WTC11 (cell line): ENCODE results near the gene HOXA13.

Source experiments
- CREB1 ChIP-seq: sonication (generic); formaldehyde crosslinking; IDR thresholded peaks from 2 replicates; pipeline ENCODE4 v1.8.0; 2023; ENCODE audit warnings: mild to moderate bottlenecking, missing genetic modification reagents
- PREB ChIP-seq: sonication (generic); formaldehyde crosslinking; IDR thresholded peaks from 2 replicates; pipeline ENCODE4 v1.8.1; 2022; ENCODE audit warnings: mild to moderate bottlenecking, missing genetic modification reagents, moderate library complexity, borderline replicate concordance
- SP1 ChIP-seq: sonication (generic); formaldehyde crosslinking; conservative IDR thresholded peaks from 2 replicates; pipeline ENCODE4 v1.8.1; 2022; ENCODE audit warnings: missing genetic modification reagents
- TF ChIP-seq, protein P1 (sequence below): sonication (generic); formaldehyde crosslinking; IDR thresholded peaks from 2 replicates; pipeline ENCODE4 v1.8.0; 2022; ENCODE audit warnings: mild to moderate bottlenecking, missing genetic modification reagents
- TF ChIP-seq, protein P2 (sequence below): fragments of 200-600 bp; IDR thresholded peaks from 2 replicates; pipeline ENCODE4 v1.8.0; 2022; ENCODE audit warnings: antibody characterized with exemption
- TF ChIP-seq, protein P3 (sequence below): sonication (generic); formaldehyde crosslinking; IDR thresholded peaks from 2 replicates; pipeline ENCODE4 v1.8.1; 2023; ENCODE audit warnings: mild to moderate bottlenecking, missing genetic modification reagents, borderline replicate concordance

- TF ChIP-seq, protein P1, sequence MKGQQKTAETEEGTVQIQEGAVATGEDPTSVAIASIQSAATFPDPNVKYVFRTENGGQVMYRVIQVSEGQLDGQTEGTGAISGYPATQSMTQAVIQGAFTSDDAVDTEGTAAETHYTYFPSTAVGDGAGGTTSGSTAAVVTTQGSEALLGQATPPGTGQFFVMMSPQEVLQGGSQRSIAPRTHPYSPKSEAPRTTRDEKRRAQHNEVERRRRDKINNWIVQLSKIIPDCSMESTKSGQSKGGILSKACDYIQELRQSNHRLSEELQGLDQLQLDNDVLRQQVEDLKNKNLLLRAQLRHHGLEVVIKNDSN (CRISPR knock-in tag): no peak
- TF ChIP-seq, protein P2, sequence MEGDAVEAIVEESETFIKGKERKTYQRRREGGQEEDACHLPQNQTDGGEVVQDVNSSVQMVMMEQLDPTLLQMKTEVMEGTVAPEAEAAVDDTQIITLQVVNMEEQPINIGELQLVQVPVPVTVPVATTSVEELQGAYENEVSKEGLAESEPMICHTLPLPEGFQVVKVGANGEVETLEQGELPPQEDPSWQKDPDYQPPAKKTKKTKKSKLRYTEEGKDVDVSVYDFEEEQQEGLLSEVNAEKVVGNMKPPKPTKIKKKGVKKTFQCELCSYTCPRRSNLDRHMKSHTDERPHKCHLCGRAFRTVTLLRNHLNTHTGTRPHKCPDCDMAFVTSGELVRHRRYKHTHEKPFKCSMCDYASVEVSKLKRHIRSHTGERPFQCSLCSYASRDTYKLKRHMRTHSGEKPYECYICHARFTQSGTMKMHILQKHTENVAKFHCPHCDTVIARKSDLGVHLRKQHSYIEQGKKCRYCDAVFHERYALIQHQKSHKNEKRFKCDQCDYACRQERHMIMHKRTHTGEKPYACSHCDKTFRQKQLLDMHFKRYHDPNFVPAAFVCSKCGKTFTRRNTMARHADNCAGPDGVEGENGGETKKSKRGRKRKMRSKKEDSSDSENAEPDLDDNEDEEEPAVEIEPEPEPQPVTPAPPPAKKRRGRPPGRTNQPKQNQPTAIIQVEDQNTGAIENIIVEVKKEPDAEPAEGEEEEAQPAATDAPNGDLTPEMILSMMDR: no peak
- no peak for TF ChIP-seq PREB (CRISPR knock-in tag)
- TF ChIP-seq CREB1 (CRISPR knock-in tag): no peak
- TF ChIP-seq SP1: no peak
- TF ChIP-seq, protein P3, sequence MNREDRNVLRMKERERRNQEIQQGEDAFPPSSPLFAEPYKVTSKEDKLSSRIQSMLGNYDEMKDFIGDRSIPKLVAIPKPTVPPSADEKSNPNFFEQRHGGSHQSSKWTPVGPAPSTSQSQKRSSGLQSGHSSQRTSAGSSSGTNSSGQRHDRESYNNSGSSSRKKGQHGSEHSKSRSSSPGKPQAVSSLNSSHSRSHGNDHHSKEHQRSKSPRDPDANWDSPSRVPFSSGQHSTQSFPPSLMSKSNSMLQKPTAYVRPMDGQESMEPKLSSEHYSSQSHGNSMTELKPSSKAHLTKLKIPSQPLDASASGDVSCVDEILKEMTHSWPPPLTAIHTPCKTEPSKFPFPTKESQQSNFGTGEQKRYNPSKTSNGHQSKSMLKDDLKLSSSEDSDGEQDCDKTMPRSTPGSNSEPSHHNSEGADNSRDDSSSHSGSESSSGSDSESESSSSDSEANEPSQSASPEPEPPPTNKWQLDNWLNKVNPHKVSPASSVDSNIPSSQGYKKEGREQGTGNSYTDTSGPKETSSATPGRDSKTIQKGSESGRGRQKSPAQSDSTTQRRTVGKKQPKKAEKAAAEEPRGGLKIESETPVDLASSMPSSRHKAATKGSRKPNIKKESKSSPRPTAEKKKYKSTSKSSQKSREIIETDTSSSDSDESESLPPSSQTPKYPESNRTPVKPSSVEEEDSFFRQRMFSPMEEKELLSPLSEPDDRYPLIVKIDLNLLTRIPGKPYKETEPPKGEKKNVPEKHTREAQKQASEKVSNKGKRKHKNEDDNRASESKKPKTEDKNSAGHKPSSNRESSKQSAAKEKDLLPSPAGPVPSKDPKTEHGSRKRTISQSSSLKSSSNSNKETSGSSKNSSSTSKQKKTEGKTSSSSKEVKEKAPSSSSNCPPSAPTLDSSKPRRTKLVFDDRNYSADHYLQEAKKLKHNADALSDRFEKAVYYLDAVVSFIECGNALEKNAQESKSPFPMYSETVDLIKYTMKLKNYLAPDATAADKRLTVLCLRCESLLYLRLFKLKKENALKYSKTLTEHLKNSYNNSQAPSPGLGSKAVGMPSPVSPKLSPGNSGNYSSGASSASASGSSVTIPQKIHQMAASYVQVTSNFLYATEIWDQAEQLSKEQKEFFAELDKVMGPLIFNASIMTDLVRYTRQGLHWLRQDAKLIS (CRISPR knock-in tag): no peak
Observed at GRCh38 chr7:27152816-27153442, 47.0 kb downstream of the HOXA13 start.
